Measurements from ENCODE around the gene GRM4. TPM values are rescaled to one million over a fixed set of nuclear protein-coding genes. Genes with fewer than 3 reads are reported as not detected.

The GRM4 gene
- total RNA-seq, 4 donors from 2014 or later = 0.35 to 2.2 TPM; not detected in 2

DNA sequence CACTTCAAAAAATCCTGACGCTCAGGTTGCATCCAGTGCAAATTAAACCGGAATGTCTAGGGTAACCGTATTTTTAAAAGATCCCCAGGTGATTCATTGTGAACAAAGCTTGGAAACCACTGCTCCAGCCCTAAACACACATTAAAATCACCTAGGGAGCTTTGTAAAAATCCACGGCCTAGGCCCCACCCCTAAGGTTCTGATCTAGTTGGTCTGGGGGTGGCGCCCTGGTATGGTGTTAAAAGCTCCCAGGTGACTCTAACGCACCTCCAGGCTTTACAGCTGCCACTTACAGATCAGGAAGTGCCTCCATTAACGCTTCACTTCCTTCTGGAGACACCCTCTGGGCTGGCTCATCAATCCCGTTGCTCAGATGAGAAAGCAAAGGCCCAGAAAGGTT lies 92.2 kb downstream of the GRM4 start:
- Histone ChIP-seq H3K9me3 (no peaks in the 10 kb centered on the region), H3K27me3 (no peaks in the 10 kb centered on the region), H3K36me3 (no peaks in the 10 kb centered on the region), H3K4me3 (no peak overlapping the region), H3K27ac (no peak overlapping the region), H3K4me1 (no peaks in the 10 kb centered on the region)
- no peak for DNase-seq
- TF ChIP-seq POLR2A (IDR thresholded peaks at IDR 0.05) = no peak
- TF ChIP-seq, protein P1, sequence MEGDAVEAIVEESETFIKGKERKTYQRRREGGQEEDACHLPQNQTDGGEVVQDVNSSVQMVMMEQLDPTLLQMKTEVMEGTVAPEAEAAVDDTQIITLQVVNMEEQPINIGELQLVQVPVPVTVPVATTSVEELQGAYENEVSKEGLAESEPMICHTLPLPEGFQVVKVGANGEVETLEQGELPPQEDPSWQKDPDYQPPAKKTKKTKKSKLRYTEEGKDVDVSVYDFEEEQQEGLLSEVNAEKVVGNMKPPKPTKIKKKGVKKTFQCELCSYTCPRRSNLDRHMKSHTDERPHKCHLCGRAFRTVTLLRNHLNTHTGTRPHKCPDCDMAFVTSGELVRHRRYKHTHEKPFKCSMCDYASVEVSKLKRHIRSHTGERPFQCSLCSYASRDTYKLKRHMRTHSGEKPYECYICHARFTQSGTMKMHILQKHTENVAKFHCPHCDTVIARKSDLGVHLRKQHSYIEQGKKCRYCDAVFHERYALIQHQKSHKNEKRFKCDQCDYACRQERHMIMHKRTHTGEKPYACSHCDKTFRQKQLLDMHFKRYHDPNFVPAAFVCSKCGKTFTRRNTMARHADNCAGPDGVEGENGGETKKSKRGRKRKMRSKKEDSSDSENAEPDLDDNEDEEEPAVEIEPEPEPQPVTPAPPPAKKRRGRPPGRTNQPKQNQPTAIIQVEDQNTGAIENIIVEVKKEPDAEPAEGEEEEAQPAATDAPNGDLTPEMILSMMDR (IDR thresholded peaks at IDR 0.05) = no peak
- intact Hi-C loops (cut with DNase I; ENCODE audit: low total_unique reads) = no loop called here

DNA sequence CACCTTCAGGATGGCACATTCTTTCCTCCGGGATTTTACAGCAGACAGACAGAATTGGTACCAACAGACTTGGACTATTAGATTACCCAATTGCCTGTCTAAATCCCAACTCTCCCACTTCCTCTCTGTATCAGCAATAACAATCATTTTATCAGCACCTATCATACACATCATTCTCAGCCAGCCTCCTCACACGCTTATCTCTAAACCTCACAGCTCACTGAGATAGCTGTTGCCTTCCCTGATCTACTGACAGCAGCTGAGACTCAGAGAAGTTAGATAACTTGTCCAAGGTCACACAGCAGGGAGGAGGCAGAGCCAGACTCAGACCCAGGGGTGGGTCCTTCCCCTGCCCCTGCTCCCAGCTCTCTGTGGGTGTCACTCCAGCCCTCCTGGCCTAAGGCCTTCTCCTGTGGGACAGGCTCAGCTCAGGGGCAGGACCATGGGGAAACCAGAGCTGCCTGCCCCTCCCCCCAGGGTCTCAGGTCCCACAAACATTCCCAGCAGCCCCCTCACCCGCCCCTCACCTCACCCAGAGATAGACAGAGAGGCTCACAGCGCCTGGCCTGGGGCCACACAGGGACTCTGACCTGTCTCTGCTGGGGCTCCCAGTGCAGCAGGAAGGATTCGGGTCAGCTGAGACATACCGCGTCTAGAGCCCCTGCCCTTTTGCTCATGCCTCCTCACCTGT lies 92.8 kb downstream of the GRM4 start:
- no peaks in the 10 kb centered on the region for H3K4me1 ChIP-seq
- no peak for TF ChIP-seq POLR2A (IDR thresholded peaks at IDR 0.05)
- TF ChIP-seq, protein P1 (IDR thresholded peaks at IDR 0.05) = no peak
- H3K9me3 ChIP-seq = no peaks in the 10 kb centered on the region
- DNase-seq = no peak
- intact Hi-C loops (cut with DNase I; ENCODE audit: low total_unique reads) = no loop called here
- no peak overlapping the region for H3K27ac ChIP-seq
- H3K36me3 ChIP-seq = no peaks in the 10 kb centered on the region
- no peaks in the 10 kb centered on the region for H3K27me3 ChIP-seq
- no peak overlapping the region for H3K4me3 ChIP-seq

DNA sequence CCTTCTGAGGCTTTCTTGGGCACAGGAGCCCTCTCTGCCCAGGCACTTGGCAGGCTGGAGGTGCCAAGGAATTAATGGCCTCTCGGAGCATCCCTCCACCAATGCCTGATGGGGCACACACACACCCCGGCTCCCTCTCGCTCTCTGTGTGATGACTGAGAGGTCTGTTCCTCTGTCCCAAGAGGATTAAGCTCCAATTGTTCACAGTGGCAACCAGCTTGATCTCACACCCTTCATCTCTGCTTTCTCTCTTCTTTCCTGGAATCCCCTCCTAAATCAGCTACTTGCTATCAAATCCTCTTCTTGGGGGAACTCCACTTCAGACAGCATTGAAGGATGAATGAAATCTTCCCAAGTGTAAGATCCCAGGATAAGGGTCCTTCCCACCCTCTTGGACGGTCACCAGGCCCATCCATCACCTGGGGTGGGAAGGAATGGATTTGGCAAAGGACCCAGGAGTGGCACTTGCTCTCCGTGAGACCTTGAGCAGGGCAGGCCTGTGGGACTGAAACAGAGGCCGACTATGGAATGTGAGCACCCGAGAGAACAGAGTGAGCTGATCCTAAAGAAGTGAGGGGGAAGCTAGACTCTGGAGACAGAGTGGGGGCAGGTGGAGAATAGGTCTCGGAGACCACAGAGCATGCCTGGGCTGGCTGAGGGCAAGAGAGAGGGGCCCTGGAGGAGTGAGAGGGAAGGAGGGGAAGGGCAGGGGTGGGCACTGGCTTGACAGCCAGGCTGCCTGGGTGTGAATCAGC lies 93.6 kb downstream of the GRM4 start:
- Histone ChIP-seq H3K27me3 (no peaks in the 10 kb centered on the region), H3K4me1 (no peaks in the 10 kb centered on the region), H3K4me3 (no peak overlapping the region), H3K9me3 (no peaks in the 10 kb centered on the region), H3K27ac (no peak overlapping the region), H3K36me3 (no peaks in the 10 kb centered on the region)
- DNase-seq = no peak
- intact Hi-C loops (cut with DNase I; ENCODE audit: low total_unique reads) = no loop called here
- no peak for TF ChIP-seq POLR2A (IDR thresholded peaks at IDR 0.05)
- TF ChIP-seq, protein P1 (IDR thresholded peaks at IDR 0.05) = no peak

DNA sequence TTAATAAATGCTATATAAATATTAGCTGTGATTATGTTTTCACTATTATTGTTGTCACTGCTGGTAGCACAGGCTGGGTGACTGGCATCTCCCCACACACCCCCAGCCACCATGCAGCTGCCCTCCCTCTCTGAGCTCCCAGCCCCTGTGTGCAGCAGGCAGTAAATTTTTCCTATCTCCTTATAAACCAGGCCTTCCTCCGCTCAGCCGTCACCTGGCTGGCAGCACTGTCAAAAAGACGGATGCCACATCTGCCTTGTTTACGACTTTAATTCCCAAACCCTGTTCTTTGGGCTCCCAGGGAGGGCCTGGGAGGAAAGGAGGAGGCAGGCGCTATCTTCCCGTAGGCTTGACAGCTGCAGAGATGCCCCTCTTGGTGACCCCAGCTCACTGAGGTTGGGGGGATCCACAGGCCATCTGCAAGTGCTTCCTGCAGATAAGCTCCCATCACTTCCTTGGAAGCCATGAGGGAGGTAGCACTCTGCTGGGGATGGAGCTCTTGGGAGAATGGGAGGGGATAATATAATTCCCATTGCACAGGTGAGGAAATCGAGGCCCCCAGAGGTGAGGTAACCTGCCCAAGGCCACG lies 94.5 kb downstream of the GRM4 start:
- H3K27me3 ChIP-seq = no peaks in the 10 kb centered on the region
- no peaks in the 10 kb centered on the region for H3K4me1 ChIP-seq
- H3K4me3 ChIP-seq = no peak overlapping the region
- intact Hi-C loops (cut with DNase I; ENCODE audit: low total_unique reads) = no loop called here
- no peaks in the 10 kb centered on the region for H3K36me3 ChIP-seq
- DNase-seq = no peak
- TF ChIP-seq, protein P1 (IDR thresholded peaks at IDR 0.05) = no peak
- TF ChIP-seq POLR2A (IDR thresholded peaks at IDR 0.05) = no peak
- no peaks in the 10 kb centered on the region for H3K9me3 ChIP-seq
- H3K27ac ChIP-seq = no peak overlapping the region

DNA sequence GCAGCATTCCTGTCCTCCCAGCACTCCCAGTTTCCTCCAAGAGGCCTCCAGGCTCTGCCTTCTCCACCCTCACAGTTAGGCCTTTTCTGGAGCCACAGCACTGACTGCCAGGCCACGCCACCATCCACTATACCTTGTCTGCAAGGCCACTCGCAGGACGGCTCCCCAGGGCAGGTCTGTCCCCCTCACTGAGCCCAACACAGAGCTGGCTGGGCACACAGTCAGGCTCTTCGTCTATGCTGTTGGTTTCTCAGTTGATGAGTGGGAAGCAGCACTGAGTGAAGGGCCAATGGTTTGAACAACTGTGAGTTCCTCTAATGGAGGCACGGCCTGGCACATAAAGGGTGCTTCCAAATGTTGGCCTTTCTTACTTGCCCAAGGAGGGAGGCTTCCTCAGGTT lies 95.2 kb downstream of the GRM4 start:
- Histone ChIP-seq H3K36me3 (no peaks in the 10 kb centered on the region), H3K27me3 (no peaks in the 10 kb centered on the region), H3K4me3 (no peak overlapping the region), H3K9me3 (no peaks in the 10 kb centered on the region), H3K27ac (no peak overlapping the region), H3K4me1 (no peaks in the 10 kb centered on the region)
- no peak for TF ChIP-seq POLR2A (IDR thresholded peaks at IDR 0.05)
- TF ChIP-seq, protein P1 (IDR thresholded peaks at IDR 0.05) = no peak
- DNase-seq = no peak
- intact Hi-C loops (cut with DNase I; ENCODE audit: low total_unique reads) = no loop called here

Data from uterus (tissue), 4 donors.